ENCODE data around the gene NTMT2.
"Not testable (repeated sequence)": the region's sequence is repeated elsewhere in the genome, so short reads cannot be mapped to it uniquely, and the experiment has no call there.

NTMT2 gene

GRCh38 chr1:170162459-170163246, 16.9 kb downstream of the NTMT2 start:
- DNase-seq, result peak; percentile 61

- no peak for DNase-seq
These were observed 18.5 kb downstream of the NTMT2 start for GRCh38 chr1:170164103-170164763.

DNA sequence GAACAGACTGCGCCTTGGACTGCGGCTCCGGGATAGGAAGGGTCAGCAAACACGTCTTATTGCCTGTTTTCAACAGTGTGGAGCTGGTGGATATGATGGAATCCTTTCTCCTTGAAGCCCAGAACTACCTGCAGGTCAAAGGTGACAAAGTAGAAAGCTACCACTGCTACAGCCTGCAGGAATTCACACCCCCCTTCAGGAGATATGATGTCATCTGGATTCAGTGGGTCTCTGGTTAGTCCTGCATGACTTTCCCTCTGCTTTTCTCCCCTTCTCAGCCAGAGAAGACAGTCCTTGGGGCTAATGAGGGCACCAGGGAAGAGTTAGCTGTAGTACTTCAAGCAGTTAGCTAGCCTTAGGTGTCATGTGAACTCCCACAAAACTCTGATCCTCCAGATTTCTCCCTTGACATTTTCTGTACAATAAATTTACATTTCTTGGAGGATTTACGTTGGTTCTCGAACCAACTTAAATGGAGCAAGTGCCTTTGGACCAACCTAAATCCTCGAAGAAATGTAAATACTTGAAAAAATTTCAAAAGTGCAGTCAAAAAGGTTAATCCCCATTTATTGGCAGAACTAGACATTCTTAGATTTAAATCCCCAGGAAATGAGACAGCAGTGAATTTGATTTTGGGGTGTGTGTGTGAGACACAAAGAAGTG, 20.9 kb downstream of the NTMT2 start:
- DNase-seq, result no peak

- no peak for DNase-seq
These were observed 22.5 kb downstream of the NTMT2 start for GRCh38 chr1:170168265-170168664.

GRCh38 chr1:170170513-170170912, 24.8 kb downstream of the NTMT2 start:
- not testable (repeated sequence) for DNase-seq

- no peak for DNase-seq
These were observed 28.6 kb downstream of the NTMT2 start for GRCh38 chr1:170174395-170174794.

GRCh38 chr1:170175041-170175440, 29.3 kb downstream of the NTMT2 start:
- DNase-seq, result no peak

- no peak for DNase-seq
These were observed 29.7 kb downstream of the NTMT2 start for GRCh38 chr1:170175484-170175883.

DNA sequence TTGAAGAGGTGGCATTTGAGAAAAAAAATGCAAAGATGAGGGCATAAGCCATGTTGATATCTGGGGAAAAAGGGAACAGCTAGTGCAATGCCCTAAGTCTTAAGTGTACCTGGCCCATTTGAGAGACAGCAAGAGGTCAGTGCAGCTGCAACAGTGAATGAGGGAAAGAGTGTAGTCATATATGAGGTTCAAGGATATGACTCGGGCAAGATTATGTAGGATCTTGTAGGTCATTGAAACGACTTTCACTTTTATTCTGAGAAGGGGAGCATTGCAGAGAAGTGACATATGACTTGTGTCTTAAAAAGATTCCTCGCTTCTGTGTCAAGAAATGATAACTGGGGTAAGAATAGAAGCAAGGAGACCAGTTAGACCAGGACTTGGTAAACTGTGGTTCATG, 31.0 kb downstream of the NTMT2 start:
- no peak for DNase-seq

DNA sequence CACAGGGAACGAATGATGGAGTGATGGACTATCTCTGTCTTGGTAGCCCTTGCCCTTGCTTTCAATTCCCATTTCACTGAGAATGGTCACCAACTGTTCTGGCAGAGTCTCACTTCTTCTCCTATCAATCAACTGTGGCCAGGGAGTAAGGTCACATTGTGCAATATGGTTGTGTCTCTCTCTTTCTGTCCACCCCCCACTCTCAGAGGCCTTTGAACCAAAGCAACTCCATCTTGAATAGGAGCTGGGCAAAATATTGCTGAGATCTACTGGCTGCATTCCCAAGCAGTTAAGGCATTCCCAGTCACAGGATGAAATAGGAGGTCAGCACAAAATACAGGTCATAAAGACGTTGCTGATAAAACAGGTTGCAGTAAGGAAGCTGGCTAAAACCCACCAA, 36.7 kb downstream of the NTMT2 start:
- no peak for DNase-seq

DNA sequence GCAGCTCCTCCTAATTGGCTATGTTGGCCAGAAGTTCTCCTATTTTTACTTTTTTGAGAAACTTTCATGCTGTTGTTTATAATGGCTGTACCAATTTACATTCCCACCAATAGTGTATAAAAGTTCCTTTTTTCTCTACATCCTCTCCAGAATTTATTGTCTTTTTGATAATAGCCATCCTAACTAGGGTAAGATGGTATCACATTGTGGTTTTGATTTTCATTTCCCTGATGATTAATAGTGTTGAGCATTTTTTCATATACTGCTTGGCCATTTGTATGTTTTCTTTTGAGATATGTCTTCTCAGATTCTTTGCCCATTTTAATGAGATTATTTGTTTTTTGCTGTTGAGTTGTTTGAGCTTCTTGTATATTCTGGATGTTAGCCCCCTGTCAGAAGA, 46.8 kb downstream of the NTMT2 start:
- DNase-seq, result no peak

DNA sequence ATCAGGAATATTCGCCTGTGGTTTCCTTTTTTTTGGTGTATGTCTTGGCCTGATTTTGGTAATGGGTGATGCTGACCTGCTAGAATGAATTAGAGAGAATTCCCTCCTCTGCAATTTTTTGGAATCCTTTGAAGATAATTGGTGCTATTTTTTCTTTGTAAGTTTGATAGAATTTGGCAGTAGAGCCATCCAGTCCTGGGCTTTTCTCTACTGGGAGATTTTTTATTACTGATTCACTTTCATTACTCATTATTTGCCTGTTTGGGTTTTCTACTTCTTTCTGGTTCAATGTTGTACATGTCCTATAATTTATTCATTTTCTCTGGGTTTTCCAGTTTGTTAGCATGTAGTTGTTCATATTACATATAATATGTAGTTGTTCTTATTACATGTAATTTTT, 48.7 kb downstream of the NTMT2 start:
- no peak for DNase-seq

GRCh38 chr1:170196490-170197236, 50.9 kb downstream of the NTMT2 start:
- no peak for DNase-seq

DNA sequence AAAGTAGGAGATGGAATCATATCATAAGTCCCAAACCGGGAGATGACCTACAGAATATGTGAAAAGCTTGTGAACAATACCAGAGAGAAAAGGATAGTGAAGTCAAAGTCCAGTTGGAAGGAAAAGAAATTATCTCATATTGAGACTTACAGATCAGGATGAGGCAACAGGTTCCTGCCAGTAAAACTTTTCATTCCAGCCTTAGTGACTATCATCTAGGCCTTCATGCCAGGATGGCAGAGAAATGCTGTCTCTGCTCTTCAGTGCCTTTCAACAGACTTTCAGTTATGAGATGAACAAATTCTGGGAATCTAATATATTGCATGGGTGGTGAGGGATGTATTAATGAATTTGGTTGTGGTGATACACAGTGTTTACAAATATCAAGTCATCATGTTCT, 52.3 kb downstream of the NTMT2 start:
- DNase-seq, result no peak

- no peak for DNase-seq
These were observed 52.8 kb downstream of the NTMT2 start for GRCh38 chr1:170198584-170198983.

GRCh38 chr1:170200161-170200560, 54.4 kb downstream of the NTMT2 start:
- DNase-seq, result no peak

DNA sequence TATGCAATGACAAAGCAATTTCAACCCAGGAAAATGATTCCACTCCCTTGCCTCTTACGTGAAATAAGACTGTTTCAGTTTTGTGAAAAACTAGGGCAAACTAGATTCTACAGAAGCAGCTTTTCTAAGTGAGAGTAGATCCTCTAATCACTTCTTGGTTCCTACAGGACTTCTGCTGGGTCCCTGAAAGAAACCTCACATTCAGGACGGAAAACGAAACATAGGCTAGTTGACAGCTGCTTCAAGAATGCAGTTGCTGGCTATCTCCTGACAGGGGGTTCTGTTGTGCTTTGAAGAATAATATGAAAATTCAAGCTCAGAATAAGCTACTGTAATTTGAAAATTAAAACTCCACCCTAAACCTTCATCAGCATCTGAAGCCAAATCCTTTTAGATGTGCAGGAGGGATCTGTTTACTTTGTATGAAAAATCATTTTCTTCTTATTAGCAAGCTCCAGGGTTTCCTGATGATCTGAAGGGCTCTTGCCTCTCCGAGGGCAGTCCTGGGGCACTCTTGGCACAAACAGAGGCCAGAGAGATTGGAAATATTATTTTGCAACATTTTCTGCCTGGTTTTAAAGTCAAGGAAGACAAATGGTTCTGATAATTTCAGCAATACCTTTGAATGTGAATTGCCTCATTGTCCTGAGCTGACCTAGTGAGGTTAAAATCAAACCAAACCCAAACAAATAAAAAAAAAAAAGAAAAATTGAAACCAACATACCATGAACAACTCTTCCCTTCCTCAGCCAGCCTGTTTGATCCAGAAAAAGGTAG, 55.0 kb downstream of the NTMT2 start:
- no peak for DNase-seq

GRCh38 chr1:170203693-170204092, 57.9 kb downstream of the NTMT2 start:
- DNase-seq, result no peak

- DNase-seq, result no peak
These were observed 58.4 kb downstream of the NTMT2 start for GRCh38 chr1:170204121-170204520.

DNA sequence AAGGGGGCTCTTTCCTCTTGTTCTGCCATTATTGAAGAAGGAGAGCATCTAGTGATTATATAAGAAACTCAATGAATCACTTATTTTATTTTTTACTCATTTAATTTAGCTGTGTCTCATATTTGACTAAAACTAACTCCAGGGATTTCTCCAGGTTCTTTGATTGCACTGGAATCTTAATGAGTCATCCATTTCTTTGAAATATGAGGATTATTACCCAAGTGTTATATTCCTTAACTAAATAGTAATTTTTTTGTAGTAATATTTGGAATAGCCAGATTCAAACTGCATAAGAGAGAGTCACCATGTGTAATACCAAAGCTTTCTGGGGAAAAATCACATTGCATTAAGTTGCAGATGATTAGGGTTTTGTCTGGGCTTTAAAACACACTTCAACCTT, 59.5 kb downstream of the NTMT2 start:
- DNase-seq, result no peak

DNA sequence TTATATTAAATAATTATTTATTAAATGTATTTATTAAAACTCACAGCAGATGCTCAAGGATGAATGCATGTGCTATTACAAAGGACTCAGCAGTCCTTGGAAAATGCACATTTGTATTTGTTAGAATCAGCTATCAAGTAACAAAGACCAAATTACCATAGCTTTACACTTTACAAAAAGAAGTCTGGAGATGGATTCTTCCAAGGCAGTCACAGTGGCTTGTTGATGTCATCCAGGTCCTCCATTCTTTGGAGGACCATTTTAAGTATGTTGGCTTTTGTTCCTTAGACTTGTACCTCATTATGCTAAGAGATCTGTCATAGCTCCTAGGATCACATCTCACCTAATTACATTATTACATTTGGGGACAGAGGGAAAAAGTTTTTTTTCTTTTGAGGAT, 63.4 kb downstream of the NTMT2 start:
- no peak for DNase-seq

- DNase-seq, result no peak
These were observed 64.4 kb downstream of the NTMT2 start for GRCh38 chr1:170210142-170210541.

DNA sequence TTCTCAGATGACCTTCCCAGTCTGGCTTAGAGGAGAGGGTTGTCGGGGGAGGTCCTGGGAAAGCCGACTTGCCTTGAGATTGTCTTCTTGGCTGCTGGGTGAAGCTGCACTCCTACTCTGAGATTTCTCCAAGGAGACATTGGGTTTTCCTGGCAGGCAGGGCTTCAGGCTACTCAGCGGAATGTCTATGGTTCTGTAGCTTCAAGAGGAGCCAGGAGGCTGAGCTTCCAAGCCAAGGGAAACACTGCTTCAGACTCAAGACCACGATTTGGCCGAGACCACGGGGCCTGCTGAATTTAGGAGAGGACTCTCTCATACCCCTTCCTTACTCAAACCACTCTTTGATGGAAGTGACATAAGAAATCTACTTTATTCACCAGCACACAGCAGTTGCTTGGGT, 67.8 kb downstream of the NTMT2 start:
- DNase-seq, result no peak

Data from GOT3 (cell line).